GM21529 (cell line): ENCODE data around the gene KLC1.
"Not testable (repeated sequence)": the region's sequence is repeated elsewhere in the genome, so short reads cannot be mapped to it uniquely, and the experiment has no call there.

Experiments used
- ATAC-seq: cut with Tn5 transposase; IDR thresholded peaks from one replicate; pipeline ENCODE4 v1.9.1; 2021; ENCODE audit not compliant: unreplicated experiment

Gene KLC1

DNA sequence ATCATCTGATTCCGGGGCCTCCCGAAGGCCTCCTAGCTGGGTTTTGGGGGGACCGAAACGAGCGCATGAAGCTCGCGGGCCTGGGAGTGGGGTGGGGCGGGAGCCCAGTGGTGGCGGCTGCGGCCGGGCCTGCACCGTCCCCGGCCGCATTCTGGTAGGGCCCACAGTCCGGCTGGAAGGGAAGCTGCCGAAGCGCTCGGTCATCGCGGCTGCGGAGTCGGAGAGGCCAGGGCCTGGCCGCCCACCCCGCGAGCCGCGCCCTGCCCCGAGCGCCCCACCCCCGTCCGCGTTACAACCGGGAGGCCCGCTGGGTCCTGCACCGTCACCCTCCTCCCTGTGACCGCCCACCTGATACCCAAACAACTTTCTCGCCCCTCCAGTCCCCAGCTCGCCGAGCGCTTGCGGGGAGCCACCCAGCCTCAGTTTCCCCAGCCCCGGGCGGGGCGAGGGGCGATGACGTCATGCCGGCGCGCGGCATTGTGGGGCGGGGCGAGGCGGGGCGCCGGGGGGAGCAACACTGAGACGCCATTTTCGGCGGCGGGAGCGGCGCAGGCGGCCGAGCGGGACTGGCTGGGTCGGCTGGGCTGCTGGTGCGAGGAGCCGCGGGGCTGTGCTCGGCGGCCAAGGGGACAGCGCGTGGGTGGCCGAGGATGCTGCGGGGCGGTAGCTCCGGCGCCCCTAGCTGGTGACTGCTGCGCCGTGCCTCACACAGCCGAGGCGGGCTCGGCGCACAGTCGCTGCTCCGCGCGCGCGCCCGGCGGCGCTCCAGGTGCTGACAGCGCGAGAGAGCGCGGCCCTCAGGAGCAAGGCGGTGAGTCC lies at the start of gene KLC1:
KLC1 (plus strand) TSS at position 528 of the 819 bp plus-strand sequence. CDS start 25,354 bp downstream, outside the sequence.
- ATAC-seq = peak; percentile 57

DNA sequence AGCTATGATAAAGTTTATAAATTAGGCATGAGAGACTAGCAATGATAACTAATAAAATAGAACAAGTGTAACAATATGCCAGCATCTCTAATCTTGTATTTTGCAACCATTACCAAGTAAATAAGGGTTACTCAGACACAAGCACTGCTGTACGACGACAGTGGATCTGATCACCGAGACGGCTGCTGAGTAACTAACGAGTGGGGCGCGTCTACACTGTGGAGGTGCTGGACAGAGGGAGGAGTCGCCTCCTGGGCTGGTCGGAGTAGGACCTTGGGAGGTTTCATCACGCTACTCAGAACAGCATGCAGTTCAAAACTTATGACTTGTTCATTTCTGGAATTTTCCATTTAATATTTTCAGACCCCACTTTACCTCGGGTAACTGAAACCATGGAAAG lies 47.8 kb upstream of the KLC1 start:
- ATAC-seq = no peak

DNA sequence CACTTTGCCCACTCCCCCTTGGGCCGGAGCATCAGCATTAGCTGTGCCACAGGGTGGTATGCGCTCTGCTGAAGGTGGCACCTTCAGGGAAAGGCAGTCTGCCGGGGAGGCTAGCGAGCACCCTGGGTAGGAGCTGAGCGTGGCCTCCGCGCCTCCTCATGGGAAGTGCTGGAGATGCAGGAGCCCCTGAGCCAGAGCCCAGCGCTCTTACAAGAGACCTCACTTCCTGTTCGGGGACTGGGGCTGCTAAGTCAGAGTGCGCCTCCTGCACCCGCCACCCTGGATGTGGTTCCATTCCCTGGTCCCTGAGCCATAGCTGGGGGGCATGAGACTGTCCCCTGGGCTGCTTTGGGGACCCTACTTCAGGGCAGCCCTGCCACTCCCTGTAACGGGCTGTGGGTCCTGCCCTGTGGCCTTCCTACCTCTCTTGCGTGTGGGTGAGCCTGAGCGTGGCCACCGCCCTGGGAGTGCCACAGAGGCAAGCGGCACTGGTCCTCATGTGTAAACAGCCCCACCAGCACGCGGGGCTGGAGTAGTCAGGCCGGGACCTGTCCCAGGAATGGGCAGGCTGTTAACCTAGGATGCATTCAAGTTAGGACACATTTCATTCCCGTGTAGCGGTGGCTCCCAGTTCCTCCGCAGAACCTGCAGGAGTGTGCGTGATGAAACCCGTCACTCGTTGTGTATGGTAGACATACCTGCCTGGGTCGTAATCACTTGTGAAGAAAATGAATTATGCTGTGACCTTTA lies 46.9 kb upstream of the KLC1 start:
- ATAC-seq = no peak

GRCh38 chr14:103584326-103584915 lies 44.6 kb upstream of the KLC1 start:
- no peak for ATAC-seq

DNA sequence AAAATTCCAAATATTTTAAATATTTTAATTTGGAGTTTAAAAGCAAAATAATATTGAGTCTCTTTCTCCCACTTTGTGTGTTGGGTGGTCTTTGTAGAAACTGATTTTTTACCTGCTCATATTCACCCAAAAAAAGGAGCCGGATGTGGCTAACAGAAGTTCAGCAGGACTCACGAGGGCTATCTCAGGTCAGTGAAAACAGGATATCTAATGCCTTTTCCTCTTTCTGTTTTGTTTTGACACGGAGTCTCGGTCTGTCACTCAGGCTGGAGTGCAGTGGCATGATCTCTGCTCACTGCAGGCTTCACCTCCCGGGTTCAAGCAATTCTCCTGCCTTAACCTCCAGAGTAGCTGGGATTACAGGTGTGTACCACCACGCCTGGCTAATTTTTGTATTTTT lies 35.4 kb upstream of the KLC1 start:
- ATAC-seq = peak; percentile 96

DNA sequence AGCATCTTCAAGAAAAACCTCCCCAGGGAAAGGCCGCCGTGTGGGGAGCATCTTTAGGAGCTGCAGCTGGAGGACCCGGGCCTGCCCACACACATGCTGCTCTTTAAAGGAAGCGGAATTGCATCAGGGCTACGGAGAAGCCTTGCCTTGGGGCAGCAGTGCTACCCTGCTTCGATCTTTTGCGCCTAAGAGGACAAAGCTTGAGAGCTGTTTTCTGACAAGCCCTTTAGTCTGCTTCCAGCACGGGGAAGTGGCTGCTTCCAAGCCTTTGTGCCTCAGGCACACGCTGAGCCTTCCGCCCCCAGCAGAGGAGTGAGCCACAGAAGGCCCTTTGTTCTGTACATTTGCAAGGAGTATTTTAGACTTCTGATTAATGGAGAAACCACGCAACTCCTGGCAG lies 34.7 kb upstream of the KLC1 start:
- peak; percentile 3 for ATAC-seq

GRCh38 chr14:103597623-103598377 lies 31.2 kb upstream of the KLC1 start:
- no peak for ATAC-seq

DNA sequence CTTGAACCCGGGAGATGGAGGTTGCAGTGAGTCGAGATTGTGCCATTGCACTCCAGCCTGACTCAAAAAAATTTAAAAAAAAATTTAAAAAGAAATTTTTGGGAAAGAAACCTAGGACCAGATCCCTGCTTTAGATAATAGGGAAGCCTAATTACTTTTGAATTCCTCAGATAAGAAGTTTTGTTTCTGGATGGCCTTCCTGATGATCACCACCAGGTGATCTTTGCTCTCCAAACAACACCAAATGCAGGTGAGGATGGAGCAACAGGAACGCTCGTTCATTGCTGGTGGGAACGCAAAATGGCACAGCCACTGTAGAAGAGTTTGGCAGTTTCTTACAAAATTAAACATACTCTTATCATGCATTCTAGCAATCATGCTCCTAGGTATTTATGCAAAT lies 28.5 kb upstream of the KLC1 start:
- ATAC-seq = no peak

- no peak for ATAC-seq
These were observed 24.4 kb upstream of the KLC1 start for GRCh38 chr14:103604620-103605019.

GRCh38 chr14:103606963-103607668 lies 21.9 kb upstream of the KLC1 start:
- peak; percentile 80 for ATAC-seq

DNA sequence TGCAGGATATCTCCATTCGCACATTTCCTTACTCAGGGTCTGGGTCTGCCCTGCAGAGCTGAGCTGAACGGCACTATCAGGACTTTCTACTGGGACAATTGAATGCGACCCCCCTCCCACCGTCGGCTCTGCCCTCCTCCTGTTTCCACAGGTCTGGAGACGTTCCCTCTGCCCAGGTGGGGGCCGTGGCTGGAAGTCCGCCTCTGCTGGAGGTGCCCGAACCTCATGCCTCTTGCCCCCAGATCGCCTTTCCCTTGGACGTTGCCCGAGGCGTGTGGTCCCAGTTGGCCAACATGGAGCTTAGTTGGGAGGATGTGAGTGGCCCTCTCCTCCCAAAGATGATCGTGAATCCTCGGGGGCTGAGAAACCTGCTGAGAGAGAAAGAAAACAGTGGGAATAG lies 21.2 kb upstream of the KLC1 start:
- ATAC-seq = no peak

DNA sequence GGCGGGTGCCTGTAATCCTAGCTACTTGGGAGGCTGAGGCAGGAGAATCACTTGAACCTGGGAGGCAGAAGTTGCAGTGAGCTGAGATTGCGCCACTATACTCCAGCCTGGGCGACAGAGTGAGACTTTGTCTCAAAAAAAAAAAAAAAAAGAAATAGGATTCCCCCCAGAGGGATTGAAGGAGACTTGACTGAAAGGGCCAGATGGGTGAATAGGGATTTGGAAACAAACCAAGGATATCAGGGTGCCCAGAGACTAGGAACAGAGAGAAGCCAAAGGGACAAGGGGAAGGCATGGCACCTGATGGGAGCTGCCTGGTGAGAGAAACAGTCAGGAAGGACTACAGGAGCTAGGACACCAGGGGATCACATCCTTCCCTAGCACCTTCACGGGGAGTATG lies 19.9 kb upstream of the KLC1 start:
- not testable (repeated sequence) for ATAC-seq

DNA sequence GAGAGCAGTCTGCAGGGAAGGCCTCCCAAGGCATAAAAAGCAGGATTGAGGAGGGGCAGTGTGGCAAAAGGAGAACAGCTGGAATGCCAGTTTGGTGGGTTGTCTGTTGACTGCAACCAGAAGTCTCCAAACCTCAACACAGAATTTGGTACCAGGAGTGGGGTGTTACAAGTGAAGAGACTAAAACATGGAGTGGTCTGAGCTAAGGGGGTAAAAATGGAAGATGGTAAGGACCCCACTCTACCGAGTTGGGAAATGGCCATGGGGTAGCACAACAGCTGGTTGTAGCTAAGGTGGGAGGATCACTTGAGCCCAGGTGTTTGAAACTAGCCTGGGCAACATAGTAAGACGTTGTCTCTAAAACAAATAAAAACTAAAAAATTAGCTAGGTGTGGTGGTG lies 17.8 kb upstream of the KLC1 start:
- ATAC-seq = no peak

GRCh38 chr14:103613517-103613916 lies 15.5 kb upstream of the KLC1 start:
- no peak for ATAC-seq

DNA sequence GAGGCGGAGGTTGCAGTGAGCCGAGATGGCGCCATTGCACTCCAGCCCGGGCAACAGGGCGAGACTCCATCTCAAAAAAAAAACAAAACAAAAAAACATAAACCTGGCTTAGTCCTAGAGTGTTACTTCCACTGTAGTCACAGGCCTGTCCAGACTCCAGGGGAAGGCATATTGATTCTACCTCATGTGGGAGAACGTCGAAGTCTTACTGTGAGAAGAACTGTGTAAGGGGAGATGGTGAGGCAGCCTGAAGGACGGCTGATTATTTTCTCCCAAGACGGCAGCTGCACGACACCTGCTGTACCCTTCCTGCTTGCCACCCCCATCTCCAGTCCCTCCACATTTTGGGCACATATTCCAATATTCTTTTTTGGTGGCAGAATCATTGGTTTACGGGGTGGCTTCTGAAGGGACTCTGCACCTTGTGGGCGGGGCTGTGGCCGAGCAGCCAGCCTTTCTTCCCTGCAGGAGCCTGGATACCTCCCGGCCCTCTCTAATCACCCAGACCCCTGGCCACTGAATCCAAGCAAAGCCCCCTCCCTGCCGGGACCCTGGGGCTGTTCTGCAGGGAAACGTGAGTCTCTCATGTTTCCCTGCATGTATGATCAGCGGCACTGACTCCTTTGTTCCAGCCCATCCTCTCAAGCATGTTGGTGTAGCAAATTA lies 12.2 kb upstream of the KLC1 start:
- no peak for ATAC-seq

GRCh38 chr14:103619057-103619456 lies 10.0 kb upstream of the KLC1 start:
- no peak for ATAC-seq

DNA sequence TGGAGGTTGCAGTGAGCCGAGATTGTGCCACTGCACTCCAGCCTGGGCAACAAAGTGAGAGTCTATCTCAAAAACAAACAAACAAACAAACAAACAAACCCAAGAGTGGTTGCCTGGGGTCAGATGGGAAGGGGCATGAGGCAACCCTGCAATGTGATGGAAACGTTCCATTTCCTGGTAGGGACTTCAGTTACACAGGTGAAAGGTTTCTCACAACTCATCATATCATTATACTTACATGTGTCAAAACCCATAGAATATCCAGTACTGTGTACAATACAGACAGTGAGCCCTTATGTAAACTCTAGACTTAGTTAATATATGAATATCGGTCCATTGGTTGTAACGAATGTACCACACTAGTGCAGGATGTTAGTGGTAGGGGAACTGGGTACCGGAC lies 7.2 kb upstream of the KLC1 start:
- ATAC-seq = no peak

- ATAC-seq = no peak
These were observed 5.7 kb upstream of the KLC1 start for GRCh38 chr14:103623308-103623707.

GRCh38 chr14:103623883-103624482 lies 5.0 kb upstream of the KLC1 start:
- no peak for ATAC-seq

DNA sequence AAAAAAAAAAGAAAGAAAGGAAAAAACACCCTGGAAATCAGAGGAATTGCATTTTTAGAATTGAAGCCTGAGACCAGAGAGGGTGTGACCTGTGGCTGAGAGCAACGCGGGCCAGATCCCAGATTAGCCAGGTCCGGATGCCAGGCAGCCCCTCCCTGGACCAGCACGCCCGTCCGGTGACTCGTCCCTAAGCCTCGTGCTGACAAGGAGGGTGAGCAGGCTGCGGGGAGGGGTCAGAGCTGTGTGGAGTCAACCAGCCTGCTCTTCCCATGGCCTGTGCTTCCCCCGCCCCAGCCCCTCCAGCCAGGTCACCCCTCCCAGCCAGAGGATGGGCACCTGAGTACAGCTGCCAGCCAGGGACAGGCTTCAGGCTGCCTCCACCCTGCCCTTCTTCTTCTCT lies 4.2 kb upstream of the KLC1 start:
- no peak for ATAC-seq
